Measurements from ENCODE around the gene VAMP1. TPM values are rescaled to one million over a fixed set of nuclear protein-coding genes. Genes with fewer than 3 reads are reported as not detected.
A peak's percentile ranks its signal among the peaks of the same experiment; 100 is the strongest.

Gene VAMP1
- total and polyA plus RNA-seq, 9 of the 15 experiments (the other 6 are each of a cell fraction or from before 2014, with no cell fraction given) = 0.76 to 13.2 (median 4.2) TPM

DNA sequence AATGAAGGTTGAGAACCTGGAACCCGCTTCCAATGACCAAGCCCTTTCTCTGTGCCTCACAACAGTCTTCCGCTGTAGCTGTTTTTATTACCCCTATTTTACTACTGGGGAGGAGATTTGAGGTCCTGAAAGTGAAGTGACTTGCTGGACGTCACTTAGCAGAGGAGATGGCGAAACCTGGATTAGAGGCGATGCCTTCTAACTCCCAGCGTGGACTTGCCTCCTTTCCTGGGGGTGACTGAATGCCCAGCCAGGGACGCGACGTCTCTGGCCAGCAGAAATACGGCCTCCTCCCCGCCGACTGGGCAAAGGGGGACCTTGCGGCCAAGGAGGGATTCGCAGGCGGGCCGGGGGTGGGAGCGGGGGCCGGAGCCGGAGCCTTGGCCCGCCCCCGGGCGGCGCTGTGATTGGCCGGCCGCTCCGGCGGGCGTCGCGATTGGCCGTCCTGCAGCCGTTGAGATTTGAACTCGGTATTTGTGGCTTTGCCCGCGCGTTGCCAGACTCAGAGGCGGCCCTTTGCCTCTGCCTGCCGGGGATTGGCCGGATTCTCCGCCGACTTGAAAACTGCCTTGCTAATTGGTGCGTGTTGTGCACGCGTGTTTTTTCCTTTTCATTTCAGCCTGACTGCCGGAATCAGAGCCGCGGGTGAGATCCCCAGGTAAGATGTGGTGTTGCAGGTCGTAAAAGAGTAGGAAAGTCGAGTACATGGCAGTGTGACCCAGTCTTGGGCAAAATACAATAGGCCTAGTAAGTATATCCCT is 23.2 kb upstream of the VAMP1 start, which contains the start of gene NCAPD2 (continued):
- TF ChIP-seq, protein P1, sequence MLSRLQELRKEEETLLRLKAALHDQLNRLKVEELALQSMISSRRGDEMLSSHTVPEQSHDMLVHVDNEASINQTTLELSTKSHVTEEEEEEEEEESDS (CRISPR knock-in tag; IDR thresholded peaks at IDR 0.05) = no peak
- no peak for TF ChIP-seq ZNF695 (CRISPR knock-in tag; IDR thresholded peaks at IDR 0.05)
- no peak for TF ChIP-seq U2AF1 (optimal IDR thresholded peaks at IDR 0.05; ENCODE audit: low read depth, low read length)
- TF ChIP-seq, protein P2, sequence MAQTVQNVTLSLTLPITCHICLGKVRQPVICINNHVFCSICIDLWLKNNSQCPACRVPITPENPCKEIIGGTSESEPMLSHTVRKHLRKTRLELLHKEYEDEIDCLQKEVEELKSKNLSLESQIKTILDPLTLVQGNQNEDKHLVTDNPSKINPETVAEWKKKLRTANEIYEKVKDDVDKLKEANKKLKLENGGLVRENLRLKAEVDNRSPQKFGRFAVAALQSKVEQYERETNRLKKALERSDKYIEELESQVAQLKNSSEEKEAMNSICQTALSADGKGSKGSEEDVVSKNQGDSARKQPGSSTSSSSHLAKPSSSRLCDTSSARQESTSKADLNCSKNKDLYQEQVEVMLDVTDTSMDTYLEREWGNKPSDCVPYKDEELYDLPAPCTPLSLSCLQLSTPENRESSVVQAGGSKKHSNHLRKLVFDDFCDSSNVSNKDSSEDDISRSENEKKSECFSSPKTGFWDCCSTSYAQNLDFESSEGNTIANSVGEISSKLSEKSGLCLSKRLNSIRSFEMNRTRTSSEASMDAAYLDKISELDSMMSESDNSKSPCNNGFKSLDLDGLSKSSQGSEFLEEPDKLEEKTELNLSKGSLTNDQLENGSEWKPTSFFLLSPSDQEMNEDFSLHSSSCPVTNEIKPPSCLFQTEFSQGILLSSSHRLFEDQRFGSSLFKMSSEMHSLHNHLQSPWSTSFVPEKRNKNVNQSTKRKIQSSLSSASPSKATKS (CRISPR knock-in tag; IDR thresholded peaks at IDR 0.05) = no peak
- TF ChIP-seq BRCA1 (IDR thresholded peaks at IDR 0.05) = no peak
- no peak for TF ChIP-seq BRCA1 (CRISPR knock-in tag; IDR thresholded peaks at IDR 0.05)
- no peak for TF ChIP-seq ZNF75A (CRISPR knock-in tag; IDR thresholded peaks at IDR 0.05)
- TF ChIP-seq ASH1L (IDR thresholded peaks at IDR 0.05; ENCODE audit: borderline replicate concordance, low read depth, partially characterized antibody) = no peak
- no peak for TF ChIP-seq DMBX1 (CRISPR knock-in tag; IDR thresholded peaks at IDR 0.05; ENCODE audit: borderline replicate concordance)
- TF ChIP-seq, protein P3, sequence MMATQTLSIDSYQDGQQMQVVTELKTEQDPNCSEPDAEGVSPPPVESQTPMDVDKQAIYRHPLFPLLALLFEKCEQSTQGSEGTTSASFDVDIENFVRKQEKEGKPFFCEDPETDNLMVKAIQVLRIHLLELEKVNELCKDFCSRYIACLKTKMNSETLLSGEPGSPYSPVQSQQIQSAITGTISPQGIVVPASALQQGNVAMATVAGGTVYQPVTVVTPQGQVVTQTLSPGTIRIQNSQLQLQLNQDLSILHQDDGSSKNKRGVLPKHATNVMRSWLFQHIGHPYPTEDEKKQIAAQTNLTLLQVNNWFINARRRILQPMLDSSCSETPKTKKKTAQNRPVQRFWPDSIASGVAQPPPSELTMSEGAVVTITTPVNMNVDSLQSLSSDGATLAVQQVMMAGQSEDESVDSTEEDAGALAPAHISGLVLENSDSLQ (IDR thresholded peaks at IDR 0.05) = peak; percentile 77
- no peak for TF ChIP-seq RNF2 (IDR thresholded peaks at IDR 0.05)
- TF ChIP-seq, protein P4, sequence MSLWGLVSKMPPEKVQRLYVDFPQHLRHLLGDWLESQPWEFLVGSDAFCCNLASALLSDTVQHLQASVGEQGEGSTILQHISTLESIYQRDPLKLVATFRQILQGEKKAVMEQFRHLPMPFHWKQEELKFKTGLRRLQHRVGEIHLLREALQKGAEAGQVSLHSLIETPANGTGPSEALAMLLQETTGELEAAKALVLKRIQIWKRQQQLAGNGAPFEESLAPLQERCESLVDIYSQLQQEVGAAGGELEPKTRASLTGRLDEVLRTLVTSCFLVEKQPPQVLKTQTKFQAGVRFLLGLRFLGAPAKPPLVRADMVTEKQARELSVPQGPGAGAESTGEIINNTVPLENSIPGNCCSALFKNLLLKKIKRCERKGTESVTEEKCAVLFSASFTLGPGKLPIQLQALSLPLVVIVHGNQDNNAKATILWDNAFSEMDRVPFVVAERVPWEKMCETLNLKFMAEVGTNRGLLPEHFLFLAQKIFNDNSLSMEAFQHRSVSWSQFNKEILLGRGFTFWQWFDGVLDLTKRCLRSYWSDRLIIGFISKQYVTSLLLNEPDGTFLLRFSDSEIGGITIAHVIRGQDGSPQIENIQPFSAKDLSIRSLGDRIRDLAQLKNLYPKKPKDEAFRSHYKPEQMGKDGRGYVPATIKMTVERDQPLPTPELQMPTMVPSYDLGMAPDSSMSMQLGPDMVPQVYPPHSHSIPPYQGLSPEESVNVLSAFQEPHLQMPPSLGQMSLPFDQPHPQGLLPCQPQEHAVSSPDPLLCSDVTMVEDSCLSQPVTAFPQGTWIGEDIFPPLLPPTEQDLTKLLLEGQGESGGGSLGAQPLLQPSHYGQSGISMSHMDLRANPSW (CRISPR knock-in tag; IDR thresholded peaks at IDR 0.05) = no peak
- TF ChIP-seq RBM34 (IDR thresholded peaks at IDR 0.05; ENCODE audit: borderline replicate concordance, insufficient read depth, low read length) = no peak
